MM.1S (cell line): Measurements from ENCODE around the gene DACH1.

Experiments
- DNase-seq: peaks from one replicate; pipeline ENCODE4 v3.0.0-alpha.2; 2015
- H2AFZ ChIP-seq: fragments of 300-600 bp; sonication (generic); 2 replicates; pipeline ENCODE4 v1.6.0; 2016; ENCODE audit warnings: antibody characterized with exemption, low read length
- H3F3A ChIP-seq: fragments of 300-600 bp; sonication (generic); 2 replicates; pipeline ENCODE4 v1.6.1; 2016; ENCODE audit warnings: mild to moderate bottlenecking, antibody characterized with exemption, low read length, moderate library complexity, mixed read lengths; ENCODE audit not compliant: insufficient read depth
- H3K27ac ChIP-seq: fragments of 300-600 bp; sonication (generic); 2 replicates; pipeline ENCODE4 v1.5.1; 2016; ENCODE audit warnings: mild to moderate bottlenecking, low read length
- H3K27me3 ChIP-seq: fragments of 300-600 bp; sonication (generic); replicated peaks from 2 replicates; pipeline ENCODE4 v1.6.0; 2016; ENCODE audit warnings: low read length; ENCODE audit not compliant: insufficient read depth
- H3K36me3 ChIP-seq: fragments of 300-600 bp; sonication (generic); replicated peaks from 2 replicates; pipeline ENCODE4 v1.6.1; 2016; ENCODE audit warnings: mild to moderate bottlenecking, low read length, mixed read lengths; ENCODE audit not compliant: insufficient read depth
- H3K4me1 ChIP-seq: fragments of 300-600 bp; sonication (generic); 2 replicates; pipeline ENCODE4 v1.6.1; 2016; ENCODE audit warnings: low read length, mixed read lengths
- H3K4me2 ChIP-seq: fragments of 300-600 bp; sonication (generic); 2 replicates; pipeline ENCODE4 v1.6.0; 2016; ENCODE audit warnings: low read depth, low read length
- H3K4me3 ChIP-seq: fragments of 300-600 bp; sonication (generic); 2 replicates; pipeline ENCODE4 v1.5.1; 2016; ENCODE audit warnings: low read length, mixed read lengths
- H3K79me2 ChIP-seq: fragments of 300-600 bp; sonication (generic); 2 replicates; pipeline ENCODE4 v1.6.1; 2016; ENCODE audit warnings: mixed run types, low read length, mixed read lengths
- H3K9ac ChIP-seq: fragments of 300-600 bp; sonication (generic); 2 replicates; pipeline ENCODE4 v1.6.1; 2016; ENCODE audit warnings: low read length, mixed read lengths
- H3K9me2 ChIP-seq: fragments of 300-600 bp; sonication (generic); replicated peaks from 2 replicates; pipeline ENCODE4 v1.6.1; 2016; ENCODE audit warnings: mild to moderate bottlenecking, low read length, mixed read lengths; ENCODE audit not compliant: insufficient read depth
- H3K9me3 ChIP-seq: fragments of 300-600 bp; sonication (generic); replicated peaks from 2 replicates; pipeline ENCODE4 v1.6.1; 2016; ENCODE audit warnings: mild to moderate bottlenecking, low read length, mixed read lengths; ENCODE audit not compliant: insufficient read depth
- H4K20me1 ChIP-seq: fragments of 300-600 bp; sonication (generic); 2 replicates; pipeline ENCODE4 v1.6.1; 2016; ENCODE audit warnings: mild to moderate bottlenecking, low read length, moderate library complexity, mixed read lengths; ENCODE audit not compliant: insufficient read depth
- EZH2 ChIP-seq: fragments of 300-600 bp; sonication (generic); optimal IDR thresholded peaks from 2 replicates; pipeline ENCODE3; 2017; ENCODE audit warnings: low read depth, mild to moderate bottlenecking, antibody characterized with exemption, low read length, mixed read lengths
- EZH2phosphoT487 ChIP-seq: fragments of 300-600 bp; sonication (generic); IDR thresholded peaks from 2 replicates; pipeline ENCODE4 v1.6.1; 2018; ENCODE audit warnings: antibody characterized with exemption, low read length
- TF ChIP-seq, protein P1 (sequence below): fragments of 300-600 bp; sonication (generic); IDR thresholded peaks from 2 replicates; pipeline ENCODE4 v1.5.1; 2016; ENCODE audit warnings: antibody characterized with exemption, low read length, mixed read lengths

DACH1 gene

DNA sequence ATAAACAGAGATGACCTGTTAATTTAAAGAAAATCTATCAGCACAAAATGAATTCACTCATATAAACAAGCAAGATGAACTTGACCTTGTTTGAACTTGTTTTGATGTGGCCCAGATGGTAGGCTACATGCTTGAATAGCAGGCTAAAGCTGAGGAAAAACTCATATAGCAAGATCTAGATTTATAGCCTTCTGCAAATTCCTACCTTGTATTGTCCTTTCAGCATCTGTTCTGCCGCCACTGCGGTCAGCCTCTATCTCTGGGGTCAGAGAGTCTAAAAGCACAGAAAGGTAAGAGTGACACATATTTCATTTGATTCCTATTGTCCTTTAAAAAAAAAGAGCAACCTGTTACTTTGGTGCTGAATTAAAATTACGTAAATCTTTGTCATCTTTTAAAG lies 392.1 kb downstream of the DACH1 start:
- TF ChIP-seq EZH2: no peak
- TF ChIP-seq, protein P1, sequence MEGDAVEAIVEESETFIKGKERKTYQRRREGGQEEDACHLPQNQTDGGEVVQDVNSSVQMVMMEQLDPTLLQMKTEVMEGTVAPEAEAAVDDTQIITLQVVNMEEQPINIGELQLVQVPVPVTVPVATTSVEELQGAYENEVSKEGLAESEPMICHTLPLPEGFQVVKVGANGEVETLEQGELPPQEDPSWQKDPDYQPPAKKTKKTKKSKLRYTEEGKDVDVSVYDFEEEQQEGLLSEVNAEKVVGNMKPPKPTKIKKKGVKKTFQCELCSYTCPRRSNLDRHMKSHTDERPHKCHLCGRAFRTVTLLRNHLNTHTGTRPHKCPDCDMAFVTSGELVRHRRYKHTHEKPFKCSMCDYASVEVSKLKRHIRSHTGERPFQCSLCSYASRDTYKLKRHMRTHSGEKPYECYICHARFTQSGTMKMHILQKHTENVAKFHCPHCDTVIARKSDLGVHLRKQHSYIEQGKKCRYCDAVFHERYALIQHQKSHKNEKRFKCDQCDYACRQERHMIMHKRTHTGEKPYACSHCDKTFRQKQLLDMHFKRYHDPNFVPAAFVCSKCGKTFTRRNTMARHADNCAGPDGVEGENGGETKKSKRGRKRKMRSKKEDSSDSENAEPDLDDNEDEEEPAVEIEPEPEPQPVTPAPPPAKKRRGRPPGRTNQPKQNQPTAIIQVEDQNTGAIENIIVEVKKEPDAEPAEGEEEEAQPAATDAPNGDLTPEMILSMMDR: no peak
- no peak for TF ChIP-seq EZH2phosphoT487
- no peaks in the 10 kb centered on the region for H3K4me1 ChIP-seq
- H3F3A ChIP-seq: no peaks in the 10 kb centered on the region
- no peak overlapping the region for H3K9ac ChIP-seq
- H3K4me3 ChIP-seq: no peak overlapping the region
- no peak overlapping the region for H3K4me2 ChIP-seq
- H3K9me2 ChIP-seq: no peaks in the 10 kb centered on the region
- H3K36me3 ChIP-seq: no peaks in the 10 kb centered on the region
- H3K9me3 ChIP-seq: no peaks in the 10 kb centered on the region
- H3K79me2 ChIP-seq: no peaks in the 10 kb centered on the region
- no peak overlapping the region for H2AFZ ChIP-seq
- H3K27ac ChIP-seq: no peak overlapping the region
- H4K20me1 ChIP-seq: no peaks in the 10 kb centered on the region
- H3K27me3 ChIP-seq: no peaks in the 10 kb centered on the region
- no peak for DNase-seq

DNA sequence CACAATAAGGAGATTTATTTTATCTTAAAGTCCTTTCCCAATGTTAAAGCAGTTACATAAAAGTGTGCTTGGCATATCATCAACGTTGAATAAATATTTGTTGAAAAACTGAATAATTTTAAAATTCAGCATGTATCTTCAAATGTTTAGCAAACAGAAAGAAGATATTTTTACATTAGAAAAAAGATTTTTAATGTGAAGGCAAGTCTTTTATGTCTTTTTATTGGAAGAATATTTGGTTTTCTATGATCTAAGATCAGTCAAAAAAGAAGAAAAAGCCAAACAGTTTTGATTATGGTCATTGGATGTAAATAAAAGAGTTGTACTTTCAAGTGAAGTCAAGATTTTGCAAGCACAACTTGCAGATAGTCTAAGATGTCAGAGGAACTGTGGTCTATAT lies 397.4 kb downstream of the DACH1 start:
- Histone ChIP-seq H3F3A (no peaks in the 10 kb centered on the region), H3K27me3 (no peaks in the 10 kb centered on the region), H3K27ac (no peak overlapping the region), H3K9me2 (no peaks in the 10 kb centered on the region), H3K79me2 (no peaks in the 10 kb centered on the region), H3K4me3 (no peak overlapping the region), H3K9me3 (no peaks in the 10 kb centered on the region), H3K9ac (no peak overlapping the region), H3K4me1 (no peaks in the 10 kb centered on the region), H2AFZ (no peak overlapping the region), H3K36me3 (no peaks in the 10 kb centered on the region), H3K4me2 (no peak overlapping the region), H4K20me1 (no peaks in the 10 kb centered on the region)
- TF ChIP-seq EZH2phosphoT487: no peak
- TF ChIP-seq EZH2: no peak
- TF ChIP-seq, protein P1: no peak
- DNase-seq: no peak

DNA sequence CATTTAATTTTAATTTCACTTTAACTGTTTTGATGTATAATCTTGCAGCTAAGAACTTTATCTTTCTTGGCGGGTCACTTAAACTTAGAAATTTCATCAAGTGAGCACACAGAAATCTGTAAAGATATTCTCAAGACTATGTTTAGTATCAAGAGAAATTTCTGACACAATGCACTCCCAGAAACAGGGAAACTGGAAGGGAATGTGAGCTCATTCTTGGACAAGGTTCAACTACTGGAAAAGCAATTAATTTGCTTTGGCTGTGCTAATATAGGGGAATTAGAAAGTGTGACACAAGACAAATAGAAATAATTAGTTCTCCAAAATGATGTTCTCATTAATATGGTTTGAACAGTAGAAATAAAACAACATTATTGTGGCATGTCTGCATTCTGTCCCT lies 402.3 kb downstream of the DACH1 start:
- Histone ChIP-seq H3K79me2 (no peaks in the 10 kb centered on the region), H3K4me1 (no peaks in the 10 kb centered on the region), H4K20me1 (no peaks in the 10 kb centered on the region), H3K4me3 (no peak overlapping the region), H3K9ac (no peak overlapping the region), H3K4me2 (no peak overlapping the region), H3K9me2 (no peaks in the 10 kb centered on the region), H2AFZ (no peak overlapping the region), H3K27ac (no peak overlapping the region), H3F3A (no peaks in the 10 kb centered on the region), H3K27me3 (no peaks in the 10 kb centered on the region), H3K36me3 (no peaks in the 10 kb centered on the region), H3K9me3 (no peaks in the 10 kb centered on the region)
- no peak for DNase-seq
- TF ChIP-seq, protein P1: no peak
- no peak for TF ChIP-seq EZH2
- TF ChIP-seq EZH2phosphoT487: no peak
